ENCODE measurements around the gene LHB.
"Not testable (repeated sequence)": the region's sequence is repeated elsewhere in the genome, so short reads cannot be mapped to it uniquely, and the experiment has no call there.

DNA sequence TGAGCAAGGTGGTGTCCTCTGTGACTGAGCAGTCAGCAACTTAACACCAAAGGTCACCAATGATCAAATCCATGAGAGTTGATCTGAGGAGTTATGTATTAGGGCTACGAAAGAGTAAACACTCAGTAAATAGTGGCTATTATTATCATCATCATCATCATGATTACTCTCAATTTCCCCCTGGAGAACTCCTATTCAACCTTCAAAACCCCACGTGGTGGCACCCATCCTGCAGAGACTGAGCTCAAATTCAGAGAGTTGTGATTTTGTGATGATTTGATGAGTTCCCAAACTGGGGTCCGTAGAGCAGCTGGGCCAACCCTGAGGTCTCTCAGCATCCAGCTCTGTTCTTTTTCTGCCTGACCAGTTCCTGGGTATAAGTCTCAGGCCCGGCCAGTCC, 32.9 kb upstream of the LHB start:
- TF ChIP-seq, protein P1, sequence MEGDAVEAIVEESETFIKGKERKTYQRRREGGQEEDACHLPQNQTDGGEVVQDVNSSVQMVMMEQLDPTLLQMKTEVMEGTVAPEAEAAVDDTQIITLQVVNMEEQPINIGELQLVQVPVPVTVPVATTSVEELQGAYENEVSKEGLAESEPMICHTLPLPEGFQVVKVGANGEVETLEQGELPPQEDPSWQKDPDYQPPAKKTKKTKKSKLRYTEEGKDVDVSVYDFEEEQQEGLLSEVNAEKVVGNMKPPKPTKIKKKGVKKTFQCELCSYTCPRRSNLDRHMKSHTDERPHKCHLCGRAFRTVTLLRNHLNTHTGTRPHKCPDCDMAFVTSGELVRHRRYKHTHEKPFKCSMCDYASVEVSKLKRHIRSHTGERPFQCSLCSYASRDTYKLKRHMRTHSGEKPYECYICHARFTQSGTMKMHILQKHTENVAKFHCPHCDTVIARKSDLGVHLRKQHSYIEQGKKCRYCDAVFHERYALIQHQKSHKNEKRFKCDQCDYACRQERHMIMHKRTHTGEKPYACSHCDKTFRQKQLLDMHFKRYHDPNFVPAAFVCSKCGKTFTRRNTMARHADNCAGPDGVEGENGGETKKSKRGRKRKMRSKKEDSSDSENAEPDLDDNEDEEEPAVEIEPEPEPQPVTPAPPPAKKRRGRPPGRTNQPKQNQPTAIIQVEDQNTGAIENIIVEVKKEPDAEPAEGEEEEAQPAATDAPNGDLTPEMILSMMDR (IDR thresholded peaks at IDR 0.05; ENCODE audit: insufficient read depth, low read depth, low read length): not testable (repeated sequence)
- not testable (repeated sequence) for TF ChIP-seq EZH2 (IDR thresholded peaks at IDR 0.05; ENCODE audit: insufficient read depth, low read length)

Measured in astrocyte (in vitro differentiated cells and primary cell).